HEK293 (cell line): Measurements from ENCODE around the gene COQ7.

Experiments used
- CTCF ChIA-PET: fragments of 350-600 bp; formaldehyde crosslinking; extraction: SDS; loops from one replicate; lab custom pipeline; 2021; ENCODE audit warnings: antibody characterized with exemption; lab: Yijun Ruan, JAX
- POLR2A ChIA-PET: fragments of 300-600 bp; formaldehyde crosslinking; extraction: SDS; loops from one replicate; lab custom pipeline; 2020; ENCODE audit warnings: antibody characterized with exemption, inconsistent platforms; lab: Yijun Ruan, JAX
- H3K27ac ChIP-seq: fragments of 200-500 bp; sonication (Bioruptor generic); 2 replicates; pipeline ENCODE4 v1.5.1; 2014; ENCODE audit warnings: low read depth, low read length, control low read depth, inconsistent platforms; ENCODE audit errors: extremely low read depth
- H3K36me3 ChIP-seq, 2 experiments: fragments of 200-500 bp in 1 of 2; sonication (Bioruptor generic) in 1 of 2; 1 replicate in 1 of 2; 2 replicates in 1 of 2; pipeline ENCODE4 v1.5.1; 2014 to 2017; ENCODE audit warnings: inconsistent platforms in 2 of 2, low read length in 2 of 2; ENCODE audit not compliant: control insufficient read depth in 2 of 2, insufficient read depth in 1 of 2
- H3K4me1 ChIP-seq: fragments of 200-500 bp; sonication (Bioruptor generic); 2 replicates; pipeline ENCODE4 v1.5.1; 2014; ENCODE audit warnings: mild to moderate bottlenecking, low read length, inconsistent platforms; ENCODE audit not compliant: control insufficient read depth, insufficient read depth
- H3K4me3 ChIP-seq: 2 replicates; pipeline ENCODE4 v1.5.1; 2011; ENCODE audit warnings: low read depth, mild to moderate bottlenecking, control low read depth, low read length, moderate library complexity
- H3K9me3 ChIP-seq: fragments of 200-500 bp; sonication (Bioruptor generic); 2 replicates; pipeline ENCODE4 v1.5.1; 2014; ENCODE audit warnings: low read depth, low read length, inconsistent platforms; ENCODE audit not compliant: control insufficient read depth, insufficient read depth
- REPIN1 ChIP-seq: fragments of 450-650 bp; formaldehyde crosslinking; IDR thresholded peaks from 2 replicates; pipeline ENCODE4 v1.5.1; 2017; ENCODE audit warnings: missing biosample characterization, missing genetic modification characterization, low read depth
- SCRT1 ChIP-seq: fragments of 450-650 bp; formaldehyde crosslinking; IDR thresholded peaks from 2 replicates; pipeline ENCODE4 v1.5.1; 2016; ENCODE audit warnings: missing biosample characterization, missing genetic modification characterization, borderline replicate concordance
- ZBTB17 ChIP-seq: fragments of 450-650 bp; formaldehyde crosslinking; IDR thresholded peaks from 2 replicates; pipeline ENCODE4 v1.5.1; 2016; ENCODE audit warnings: missing biosample characterization, missing genetic modification characterization
- ZBTB21 ChIP-seq: fragments of 450-650 bp; formaldehyde crosslinking; IDR thresholded peaks from 2 replicates; pipeline ENCODE4 v1.5.1; 2017; ENCODE audit warnings: missing biosample characterization, missing genetic modification characterization
- ZIC2 ChIP-seq: fragments of 450-650 bp; formaldehyde crosslinking; IDR thresholded peaks from 2 replicates; pipeline ENCODE4 v1.5.1; 2016; ENCODE audit warnings: missing biosample characterization, missing genetic modification characterization
- ZNF138 ChIP-seq: fragments of 450-650 bp; formaldehyde crosslinking; IDR thresholded peaks from 2 replicates; pipeline ENCODE4 v1.5.1; 2016; ENCODE audit warnings: missing biosample characterization, missing genetic modification characterization, borderline replicate concordance
- ZNF416 ChIP-seq: fragments of 450-650 bp; formaldehyde crosslinking; IDR thresholded peaks from 2 replicates; pipeline ENCODE4 v1.5.1; 2016; ENCODE audit warnings: missing biosample characterization, missing genetic modification characterization
- ZNF423 ChIP-seq: fragments of 450-650 bp; formaldehyde crosslinking; IDR thresholded peaks from 2 replicates; pipeline ENCODE4 v1.5.1; 2016; ENCODE audit warnings: missing biosample characterization, missing genetic modification characterization
- ZNF791 ChIP-seq: fragments of 450-650 bp; formaldehyde crosslinking; IDR thresholded peaks from 2 replicates; pipeline ENCODE4 v1.5.1; 2016; ENCODE audit warnings: missing biosample characterization, missing genetic modification characterization
- TF ChIP-seq, protein P1 (sequence below): fragments of 450-650 bp; formaldehyde crosslinking; conservative IDR thresholded peaks from 2 replicates; pipeline ENCODE4 v1.5.1; 2016; ENCODE audit warnings: low read depth, missing biosample characterization, missing genetic modification characterization
- TF ChIP-seq, protein P2 (sequence below): fragments of 450-650 bp; formaldehyde crosslinking; IDR thresholded peaks from 2 replicates; pipeline ENCODE4 v1.5.1; 2016; ENCODE audit warnings: missing biosample characterization, missing genetic modification characterization, low read depth
- TF ChIP-seq, protein P3 (sequence below): fragments of 450-650 bp; formaldehyde crosslinking; IDR thresholded peaks from 2 replicates; pipeline ENCODE4 v1.5.1; 2017; ENCODE audit warnings: missing biosample characterization, missing genetic modification characterization
- TF ChIP-seq, protein P4 (sequence below): fragments of 450-650 bp; formaldehyde crosslinking; IDR thresholded peaks from 2 replicates; pipeline ENCODE4 v1.5.1; 2016; ENCODE audit warnings: missing biosample characterization, missing genetic modification characterization

Gene COQ7

DNA sequence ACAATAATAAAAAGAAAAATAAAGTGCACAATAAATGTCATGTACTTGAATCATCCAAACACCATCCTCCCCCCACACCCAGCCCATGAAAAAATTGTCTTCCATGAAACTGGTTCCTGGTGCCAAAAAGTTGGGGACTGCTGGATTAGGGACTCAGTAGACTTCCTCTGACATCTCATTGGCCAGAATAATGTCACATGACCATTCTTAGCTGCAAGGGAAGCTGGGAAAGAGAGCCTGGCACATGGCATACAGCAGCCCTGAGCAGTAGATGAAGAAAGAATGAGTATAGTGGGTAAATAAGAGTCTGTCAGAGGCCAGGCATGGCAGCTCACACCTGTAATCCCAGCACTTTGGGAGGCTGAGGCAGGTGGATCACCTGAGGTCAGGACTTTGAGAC is 58.9 kb downstream of the COQ7 start (continued):
- no peak for TF ChIP-seq ZBTB21 (tag by site-specific recombination)
- TF ChIP-seq, all 188 proteins: peak for 0

DNA sequence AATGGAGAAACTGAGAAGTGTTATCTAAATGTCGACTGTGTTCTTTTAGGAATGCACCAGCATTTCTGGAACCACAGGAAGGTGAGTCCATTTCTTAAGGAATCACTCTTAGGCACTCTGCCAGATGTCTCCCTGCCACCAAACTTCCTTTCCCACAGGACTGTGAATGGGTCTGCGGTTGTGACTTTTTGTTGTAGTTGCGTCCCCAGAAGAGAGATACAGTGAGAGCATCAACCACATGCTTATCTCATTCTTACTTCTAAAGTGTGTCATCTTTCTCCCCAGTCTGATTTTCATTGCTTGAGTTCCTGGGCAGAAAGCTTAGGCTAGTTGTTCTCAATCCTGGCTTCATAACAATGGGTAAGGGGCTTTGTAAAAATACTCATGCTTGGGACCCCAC is 59.8 kb downstream of the COQ7 start:
- H3K4me3 ChIP-seq: no peak overlapping the region
- no peaks in the 10 kb centered on the region for H3K36me3 ChIP-seq
- no peaks in the 10 kb centered on the region for H3K9me3 ChIP-seq
- CTCF ChIA-PET: no interaction called here
- POLR2A ChIA-PET: no interaction called here
- no peak overlapping the region for H3K27ac ChIP-seq
- TF ChIP-seq ZNF416 (tag by site-specific recombination): no peak
- TF ChIP-seq ZNF138 (tag by site-specific recombination): no peak
- no peak for TF ChIP-seq ZBTB21 (tag by site-specific recombination)
- TF ChIP-seq, protein P1, sequence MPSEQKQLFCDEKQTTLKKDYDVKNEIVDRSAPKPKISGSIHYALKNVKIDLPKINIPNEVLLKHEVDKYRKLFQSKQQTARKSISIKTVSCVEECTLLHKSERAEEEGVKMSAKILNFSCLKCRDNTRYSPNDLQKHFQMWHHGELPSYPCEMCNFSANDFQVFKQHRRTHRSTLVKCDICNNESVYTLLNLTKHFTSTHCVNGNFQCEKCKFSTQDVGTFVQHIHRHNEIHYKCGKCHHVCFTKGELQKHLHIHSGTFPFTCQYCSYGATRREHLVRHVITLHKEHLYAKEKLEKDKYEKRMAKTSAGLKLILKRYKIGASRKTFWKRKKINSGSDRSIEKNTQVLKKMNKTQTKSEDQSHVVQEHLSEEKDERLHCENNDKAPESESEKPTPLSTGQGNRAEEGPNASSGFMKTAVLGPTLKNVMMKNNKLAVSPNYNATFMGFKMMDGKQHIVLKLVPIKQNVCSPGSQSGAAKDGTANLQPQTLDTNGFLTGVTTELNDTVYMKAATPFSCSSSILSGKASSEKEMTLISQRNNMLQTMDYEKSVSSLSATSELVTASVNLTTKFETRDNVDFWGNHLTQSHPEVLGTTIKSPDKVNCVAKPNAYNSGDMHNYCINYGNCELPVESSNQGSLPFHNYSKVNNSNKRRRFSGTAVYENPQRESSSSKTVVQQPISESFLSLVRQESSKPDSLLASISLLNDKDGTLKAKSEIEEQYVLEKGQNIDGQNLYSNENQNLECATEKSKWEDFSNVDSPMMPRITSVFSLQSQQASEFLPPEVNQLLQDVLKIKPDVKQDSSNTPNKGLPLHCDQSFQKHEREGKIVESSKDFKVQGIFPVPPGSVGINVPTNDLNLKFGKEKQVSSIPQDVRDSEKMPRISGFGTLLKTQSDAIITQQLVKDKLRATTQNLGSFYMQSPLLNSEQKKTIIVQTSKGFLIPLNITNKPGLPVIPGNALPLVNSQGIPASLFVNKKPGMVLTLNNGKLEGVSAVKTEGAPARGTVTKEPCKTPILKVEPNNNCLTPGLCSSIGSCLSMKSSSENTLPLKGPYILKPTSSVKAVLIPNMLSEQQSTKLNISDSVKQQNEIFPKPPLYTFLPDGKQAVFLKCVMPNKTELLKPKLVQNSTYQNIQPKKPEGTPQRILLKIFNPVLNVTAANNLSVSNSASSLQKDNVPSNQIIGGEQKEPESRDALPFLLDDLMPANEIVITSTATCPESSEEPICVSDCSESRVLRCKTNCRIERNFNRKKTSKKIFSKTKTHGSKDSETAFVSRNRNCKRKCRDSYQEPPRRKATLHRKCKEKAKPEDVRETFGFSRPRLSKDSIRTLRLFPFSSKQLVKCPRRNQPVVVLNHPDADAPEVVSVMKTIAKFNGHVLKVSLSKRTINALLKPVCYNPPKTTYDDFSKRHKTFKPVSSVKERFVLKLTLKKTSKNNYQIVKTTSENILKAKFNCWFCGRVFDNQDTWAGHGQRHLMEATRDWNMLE (tag by site-specific recombination): no peak
- no peak for TF ChIP-seq SCRT1 (tag by site-specific recombination)
- TF ChIP-seq, protein P2, sequence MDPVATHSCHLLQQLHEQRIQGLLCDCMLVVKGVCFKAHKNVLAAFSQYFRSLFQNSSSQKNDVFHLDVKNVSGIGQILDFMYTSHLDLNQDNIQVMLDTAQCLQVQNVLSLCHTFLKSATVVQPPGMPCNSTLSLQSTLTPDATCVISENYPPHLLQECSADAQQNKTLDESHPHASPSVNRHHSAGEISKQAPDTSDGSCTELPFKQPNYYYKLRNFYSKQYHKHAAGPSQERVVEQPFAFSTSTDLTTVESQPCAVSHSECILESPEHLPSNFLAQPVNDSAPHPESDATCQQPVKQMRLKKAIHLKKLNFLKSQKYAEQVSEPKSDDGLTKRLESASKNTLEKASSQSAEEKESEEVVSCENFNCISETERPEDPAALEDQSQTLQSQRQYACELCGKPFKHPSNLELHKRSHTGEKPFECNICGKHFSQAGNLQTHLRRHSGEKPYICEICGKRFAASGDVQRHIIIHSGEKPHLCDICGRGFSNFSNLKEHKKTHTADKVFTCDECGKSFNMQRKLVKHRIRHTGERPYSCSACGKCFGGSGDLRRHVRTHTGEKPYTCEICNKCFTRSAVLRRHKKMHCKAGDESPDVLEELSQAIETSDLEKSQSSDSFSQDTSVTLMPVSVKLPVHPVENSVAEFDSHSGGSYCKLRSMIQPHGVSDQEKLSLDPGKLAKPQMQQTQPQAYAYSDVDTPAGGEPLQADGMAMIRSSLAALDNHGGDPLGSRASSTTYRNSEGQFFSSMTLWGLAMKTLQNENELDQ (tag by site-specific recombination): no peak
- TF ChIP-seq REPIN1 (tag by site-specific recombination): no peak
- TF ChIP-seq ZBTB17 (tag by site-specific recombination): no peak
- TF ChIP-seq, protein P3, sequence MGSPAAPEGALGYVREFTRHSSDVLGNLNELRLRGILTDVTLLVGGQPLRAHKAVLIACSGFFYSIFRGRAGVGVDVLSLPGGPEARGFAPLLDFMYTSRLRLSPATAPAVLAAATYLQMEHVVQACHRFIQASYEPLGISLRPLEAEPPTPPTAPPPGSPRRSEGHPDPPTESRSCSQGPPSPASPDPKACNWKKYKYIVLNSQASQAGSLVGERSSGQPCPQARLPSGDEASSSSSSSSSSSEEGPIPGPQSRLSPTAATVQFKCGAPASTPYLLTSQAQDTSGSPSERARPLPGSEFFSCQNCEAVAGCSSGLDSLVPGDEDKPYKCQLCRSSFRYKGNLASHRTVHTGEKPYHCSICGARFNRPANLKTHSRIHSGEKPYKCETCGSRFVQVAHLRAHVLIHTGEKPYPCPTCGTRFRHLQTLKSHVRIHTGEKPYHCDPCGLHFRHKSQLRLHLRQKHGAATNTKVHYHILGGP: no peak
- TF ChIP-seq ZNF791 (tag by site-specific recombination): no peak
- no peak for TF ChIP-seq ZNF423
- TF ChIP-seq, protein P4, sequence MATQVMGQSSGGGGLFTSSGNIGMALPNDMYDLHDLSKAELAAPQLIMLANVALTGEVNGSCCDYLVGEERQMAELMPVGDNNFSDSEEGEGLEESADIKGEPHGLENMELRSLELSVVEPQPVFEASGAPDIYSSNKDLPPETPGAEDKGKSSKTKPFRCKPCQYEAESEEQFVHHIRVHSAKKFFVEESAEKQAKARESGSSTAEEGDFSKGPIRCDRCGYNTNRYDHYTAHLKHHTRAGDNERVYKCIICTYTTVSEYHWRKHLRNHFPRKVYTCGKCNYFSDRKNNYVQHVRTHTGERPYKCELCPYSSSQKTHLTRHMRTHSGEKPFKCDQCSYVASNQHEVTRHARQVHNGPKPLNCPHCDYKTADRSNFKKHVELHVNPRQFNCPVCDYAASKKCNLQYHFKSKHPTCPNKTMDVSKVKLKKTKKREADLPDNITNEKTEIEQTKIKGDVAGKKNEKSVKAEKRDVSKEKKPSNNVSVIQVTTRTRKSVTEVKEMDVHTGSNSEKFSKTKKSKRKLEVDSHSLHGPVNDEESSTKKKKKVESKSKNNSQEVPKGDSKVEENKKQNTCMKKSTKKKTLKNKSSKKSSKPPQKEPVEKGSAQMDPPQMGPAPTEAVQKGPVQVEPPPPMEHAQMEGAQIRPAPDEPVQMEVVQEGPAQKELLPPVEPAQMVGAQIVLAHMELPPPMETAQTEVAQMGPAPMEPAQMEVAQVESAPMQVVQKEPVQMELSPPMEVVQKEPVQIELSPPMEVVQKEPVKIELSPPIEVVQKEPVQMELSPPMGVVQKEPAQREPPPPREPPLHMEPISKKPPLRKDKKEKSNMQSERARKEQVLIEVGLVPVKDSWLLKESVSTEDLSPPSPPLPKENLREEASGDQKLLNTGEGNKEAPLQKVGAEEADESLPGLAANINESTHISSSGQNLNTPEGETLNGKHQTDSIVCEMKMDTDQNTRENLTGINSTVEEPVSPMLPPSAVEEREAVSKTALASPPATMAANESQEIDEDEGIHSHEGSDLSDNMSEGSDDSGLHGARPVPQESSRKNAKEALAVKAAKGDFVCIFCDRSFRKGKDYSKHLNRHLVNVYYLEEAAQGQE: no peak
- no peak for TF ChIP-seq ZIC2 (tag by site-specific recombination)
- peaks cover 13% of the 10 kb centered on the region for H3K4me1 ChIP-seq
